ENCODE results near the gene OR51I2. TPM values are rescaled to one million over a fixed set of nuclear protein-coding genes. Genes with fewer than 3 reads are reported as not detected.

OR51I2 gene, protein sequence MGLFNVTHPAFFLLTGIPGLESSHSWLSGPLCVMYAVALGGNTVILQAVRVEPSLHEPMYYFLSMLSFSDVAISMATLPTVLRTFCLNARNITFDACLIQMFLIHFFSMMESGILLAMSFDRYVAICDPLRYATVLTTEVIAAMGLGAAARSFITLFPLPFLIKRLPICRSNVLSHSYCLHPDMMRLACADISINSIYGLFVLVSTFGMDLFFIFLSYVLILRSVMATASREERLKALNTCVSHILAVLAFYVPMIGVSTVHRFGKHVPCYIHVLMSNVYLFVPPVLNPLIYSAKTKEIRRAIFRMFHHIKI
- not detected for total RNA-seq (ENCODE audit: unreplicated experiment)
- long read RNA-seq, result 0 reads

DNA sequence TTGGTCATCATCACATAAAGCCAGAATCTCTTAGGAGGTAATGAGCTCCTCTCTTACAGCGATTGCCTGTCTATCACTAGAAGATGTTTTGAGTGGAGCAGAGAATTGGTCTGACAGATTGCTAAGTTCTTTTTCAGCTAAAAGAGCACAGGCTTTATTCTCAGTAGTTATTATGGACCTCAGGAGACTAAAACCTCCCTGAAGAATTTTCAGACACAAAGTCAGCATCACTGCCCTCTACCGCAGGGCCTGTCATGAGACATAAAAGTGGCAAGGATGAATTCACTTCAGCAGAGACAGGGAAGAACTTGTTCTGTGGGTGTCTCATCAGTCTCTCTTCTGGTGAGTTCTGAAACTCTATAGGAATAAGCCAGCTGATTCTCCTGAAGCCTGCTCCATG, at the start of gene OR51I2:
OR51I2 (plus strand) TSS at position 301 of the 400 bp plus-strand sequence. CDS start 4,166 bp downstream, outside the sequence.
- Mint-ChIP-seq H3K9me3 (ENCODE audit: unreplicated experiment) (no peaks in the 10 kb centered on the region), H3K27me3 (ENCODE audit: unreplicated experiment) (no peaks in the 10 kb centered on the region), H3K36me3 (ENCODE audit: unreplicated experiment) (no peaks in the 10 kb centered on the region), H3K4me1 (ENCODE audit: low read depth, unreplicated experiment) (no peaks in the 10 kb centered on the region), H3K4me3 (ENCODE audit: unreplicated experiment) (no peak within 1 kb of the TSS), H3K27ac (ENCODE audit: unreplicated experiment) (no peak within 1 kb of the TSS)
- TF ChIP-seq, protein P1, sequence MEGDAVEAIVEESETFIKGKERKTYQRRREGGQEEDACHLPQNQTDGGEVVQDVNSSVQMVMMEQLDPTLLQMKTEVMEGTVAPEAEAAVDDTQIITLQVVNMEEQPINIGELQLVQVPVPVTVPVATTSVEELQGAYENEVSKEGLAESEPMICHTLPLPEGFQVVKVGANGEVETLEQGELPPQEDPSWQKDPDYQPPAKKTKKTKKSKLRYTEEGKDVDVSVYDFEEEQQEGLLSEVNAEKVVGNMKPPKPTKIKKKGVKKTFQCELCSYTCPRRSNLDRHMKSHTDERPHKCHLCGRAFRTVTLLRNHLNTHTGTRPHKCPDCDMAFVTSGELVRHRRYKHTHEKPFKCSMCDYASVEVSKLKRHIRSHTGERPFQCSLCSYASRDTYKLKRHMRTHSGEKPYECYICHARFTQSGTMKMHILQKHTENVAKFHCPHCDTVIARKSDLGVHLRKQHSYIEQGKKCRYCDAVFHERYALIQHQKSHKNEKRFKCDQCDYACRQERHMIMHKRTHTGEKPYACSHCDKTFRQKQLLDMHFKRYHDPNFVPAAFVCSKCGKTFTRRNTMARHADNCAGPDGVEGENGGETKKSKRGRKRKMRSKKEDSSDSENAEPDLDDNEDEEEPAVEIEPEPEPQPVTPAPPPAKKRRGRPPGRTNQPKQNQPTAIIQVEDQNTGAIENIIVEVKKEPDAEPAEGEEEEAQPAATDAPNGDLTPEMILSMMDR (IDR thresholded peaks at IDR 0.05; ENCODE audit: partially characterized antibody, unreplicated experiment), result no peak
- DNase-seq, result no peak

DNA sequence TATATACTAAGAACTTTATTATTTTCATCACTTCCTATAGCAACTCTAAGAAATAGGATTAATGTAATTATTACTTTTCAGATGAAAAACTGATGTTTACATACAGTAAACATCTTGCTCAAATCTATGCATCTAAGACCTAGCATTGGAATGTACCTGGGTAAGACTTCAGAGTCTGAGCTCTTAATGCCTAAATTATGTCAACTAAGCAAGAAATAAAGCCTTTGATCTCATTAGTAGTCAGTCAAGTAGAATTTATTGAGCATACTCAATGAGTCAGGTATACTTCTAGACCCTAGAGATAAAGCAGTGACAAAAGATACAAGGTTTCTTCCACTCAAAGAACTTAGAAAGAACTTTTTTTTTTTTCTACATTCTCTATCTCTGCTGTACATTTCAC, 44.0 kb upstream of the OR51I2 start:
- H3K27ac Mint-ChIP-seq (ENCODE audit: unreplicated experiment), result no peak overlapping the region

DNA sequence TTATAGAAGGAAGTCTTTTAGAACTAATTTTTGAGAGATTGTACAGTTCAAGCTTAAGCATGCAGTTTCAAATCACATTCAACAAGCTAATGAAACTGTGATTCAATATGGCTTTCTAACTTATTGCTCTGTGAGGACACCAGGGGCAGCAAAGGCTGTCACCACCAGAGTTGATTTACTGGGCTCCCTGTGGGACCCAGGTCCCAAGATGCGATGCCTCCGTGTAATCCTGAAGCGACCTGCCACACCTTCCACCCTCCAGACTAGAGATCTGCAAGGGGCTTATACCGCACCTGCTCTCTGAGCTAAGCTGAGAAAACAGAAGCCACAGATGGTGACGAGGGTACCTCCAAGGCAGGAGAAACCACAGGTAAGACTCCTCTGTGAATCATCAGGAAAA, 28.1 kb upstream of the OR51I2 start:
- TF ChIP-seq, protein P1 (IDR thresholded peaks at IDR 0.05; ENCODE audit: partially characterized antibody, unreplicated experiment), result no peak
- H3K4me3 Mint-ChIP-seq (ENCODE audit: unreplicated experiment), result no peak overlapping the region
- no peaks in the 10 kb centered on the region for H3K4me1 Mint-ChIP-seq (ENCODE audit: low read depth, unreplicated experiment)
- peaks cover 1% of the 10 kb centered on the region for H3K27me3 Mint-ChIP-seq (ENCODE audit: unreplicated experiment)
- no peak for DNase-seq
- H3K9me3 Mint-ChIP-seq (ENCODE audit: unreplicated experiment), result no peaks in the 10 kb centered on the region
- no peak overlapping the region for H3K27ac Mint-ChIP-seq (ENCODE audit: unreplicated experiment)
- no peaks in the 10 kb centered on the region for H3K36me3 Mint-ChIP-seq (ENCODE audit: unreplicated experiment)

More for the DNA sequence above, 44.0 kb upstream of the OR51I2 start:
- Mint-ChIP-seq H3K4me1 (ENCODE audit: low read depth, unreplicated experiment) (no peaks in the 10 kb centered on the region), H3K27me3 (ENCODE audit: unreplicated experiment) (peaks cover 6% of the 10 kb centered on the region), H3K4me3 (ENCODE audit: unreplicated experiment) (no peak overlapping the region), H3K9me3 (ENCODE audit: unreplicated experiment) (no peaks in the 10 kb centered on the region), H3K36me3 (ENCODE audit: unreplicated experiment) (no peaks in the 10 kb centered on the region)
- TF ChIP-seq, protein P1 (IDR thresholded peaks at IDR 0.05; ENCODE audit: partially characterized antibody, unreplicated experiment), result no peak
- DNase-seq, result no peak

DNA sequence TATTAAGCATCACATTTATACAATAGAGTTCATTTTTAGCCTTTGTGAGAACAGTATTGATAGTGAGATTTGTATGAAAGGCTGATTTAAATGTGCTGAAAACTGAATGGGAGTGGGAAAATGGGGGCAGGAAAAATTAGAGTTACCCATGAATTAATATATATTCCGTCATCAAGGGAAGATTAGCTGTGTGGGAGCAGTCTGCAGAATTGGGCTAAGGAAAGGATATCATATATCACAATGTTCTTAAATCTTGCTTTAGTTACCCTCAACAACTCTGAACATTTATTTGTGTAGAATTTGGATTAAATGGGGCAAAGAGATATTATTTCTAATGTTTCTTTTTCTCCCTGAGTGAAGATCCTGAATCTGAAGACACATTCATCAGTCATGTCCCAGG, 27.3 kb upstream of the OR51I2 start, which contains the start of gene OR51Q1:
OR51Q1 (plus strand) TSS at position 301 of the 400 bp plus-strand sequence; CDS start at position 391, 90 bp downstream.
- no peak for DNase-seq
- Mint-ChIP-seq H3K4me3 (ENCODE audit: unreplicated experiment) (no peak within 1 kb of the TSS), H3K36me3 (ENCODE audit: unreplicated experiment) (no peaks in the 10 kb centered on the region), H3K27me3 (ENCODE audit: unreplicated experiment) (peaks cover 1% of the 10 kb centered on the region), H3K9me3 (ENCODE audit: unreplicated experiment) (no peaks in the 10 kb centered on the region), H3K27ac (ENCODE audit: unreplicated experiment) (no peak within 1 kb of the TSS), H3K4me1 (ENCODE audit: low read depth, unreplicated experiment) (no peaks in the 10 kb centered on the region)
- TF ChIP-seq, protein P1 (IDR thresholded peaks at IDR 0.05; ENCODE audit: partially characterized antibody, unreplicated experiment), result no peak

DNA sequence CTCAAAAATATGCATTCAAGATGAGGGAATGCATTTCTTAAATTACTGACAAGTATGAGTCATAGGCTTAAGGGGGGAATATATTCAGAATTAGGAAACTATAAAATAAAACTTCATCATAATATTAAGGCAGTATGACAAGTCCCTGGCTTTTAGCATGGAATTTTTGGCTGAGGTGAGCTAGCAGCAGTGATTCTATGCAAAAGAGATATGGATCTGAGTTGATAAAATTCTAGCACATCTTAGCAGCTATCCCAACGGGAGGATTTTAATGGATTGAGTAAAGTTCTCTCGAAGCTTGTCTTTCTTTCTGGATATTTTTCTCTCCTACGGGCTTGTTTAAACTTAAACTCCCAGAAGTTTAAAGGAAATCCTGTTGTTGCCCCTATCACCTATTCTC, 26.0 kb upstream of the OR51I2 start:
- Mint-ChIP-seq H3K27me3 (ENCODE audit: unreplicated experiment) (peaks cover 1% of the 10 kb centered on the region), H3K4me3 (ENCODE audit: unreplicated experiment) (no peak overlapping the region), H3K9me3 (ENCODE audit: unreplicated experiment) (no peaks in the 10 kb centered on the region), H3K4me1 (ENCODE audit: low read depth, unreplicated experiment) (peaks cover 4% of the 10 kb centered on the region), H3K27ac (ENCODE audit: unreplicated experiment) (no peak overlapping the region), H3K36me3 (ENCODE audit: unreplicated experiment) (no peaks in the 10 kb centered on the region)
- TF ChIP-seq, protein P1 (IDR thresholded peaks at IDR 0.05; ENCODE audit: partially characterized antibody, unreplicated experiment), result no peak
- no peak for DNase-seq

Measured in glutamatergic neuron (in vitro differentiated cells).